GM12874 (cell line): Measurements from ENCODE around the gene MPI.
A peak's percentile ranks its signal among the peaks of the same experiment; 100 is the strongest.

Experiments
- CTCF ChIP-seq: IDR thresholded peaks from 2 replicates; pipeline ENCODE4 v1.5.1; 2011; ENCODE audit warnings: low read depth, mild to moderate bottlenecking, control low read depth, low read length, moderate library complexity; ENCODE audit not compliant: insufficient read depth

The MPI gene

GRCh38 chr15:74896316-74896715 is 6.5 kb downstream of the MPI start:
- TF ChIP-seq CTCF: no peak

GRCh38 chr15:74897300-74897701 is 7.5 kb downstream of the MPI start:
- no peak for TF ChIP-seq CTCF

GRCh38 chr15:74901612-74902063 is 11.8 kb downstream of the MPI start:
- TF ChIP-seq CTCF: peak; percentile 68

GRCh38 chr15:74902295-74903075 is 12.6 kb downstream of the MPI start:
- TF ChIP-seq CTCF: no peak

GRCh38 chr15:74903676-74904075 is 13.8 kb downstream of the MPI start:
- no peak for TF ChIP-seq CTCF

GRCh38 chr15:74904190-74904805 is 14.5 kb downstream of the MPI start:
- TF ChIP-seq CTCF: no peak

- no peak for TF ChIP-seq CTCF
Measured at GRCh38 chr15:74906067-74906449, 16.2 kb downstream of the MPI start.
